ENCODE results near the gene SMIM9. TPM values are rescaled to one million over a fixed set of nuclear protein-coding genes. Genes with fewer than 3 reads are reported as not detected.

SMIM9 gene
- not detected in 2 replicates for total RNA-seq

DNA sequence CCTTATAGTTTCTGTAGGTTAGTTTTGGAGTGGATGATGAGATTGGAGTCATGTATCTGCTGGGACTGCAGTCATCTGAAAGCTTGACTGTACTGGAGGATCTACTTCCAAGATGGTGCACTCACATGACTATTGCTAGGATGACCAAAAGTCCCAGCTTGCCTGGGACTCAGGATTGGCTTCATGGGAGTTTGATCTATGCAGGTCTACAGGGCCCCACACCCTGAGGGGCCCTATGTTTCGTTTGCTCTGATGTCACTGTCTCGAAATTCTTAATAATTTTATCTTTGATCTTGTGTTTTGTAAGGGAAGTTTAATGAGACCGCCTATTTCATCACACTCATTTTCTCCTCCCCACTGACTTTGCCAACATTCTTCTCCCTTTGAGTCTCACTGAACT is at the start of gene SMIM9:
TSS of gene SMIM9 (minus strand) at position 101 of the 400 bp plus-strand sequence. CDS start 3,806 bp downstream, outside the sequence.

DNA sequence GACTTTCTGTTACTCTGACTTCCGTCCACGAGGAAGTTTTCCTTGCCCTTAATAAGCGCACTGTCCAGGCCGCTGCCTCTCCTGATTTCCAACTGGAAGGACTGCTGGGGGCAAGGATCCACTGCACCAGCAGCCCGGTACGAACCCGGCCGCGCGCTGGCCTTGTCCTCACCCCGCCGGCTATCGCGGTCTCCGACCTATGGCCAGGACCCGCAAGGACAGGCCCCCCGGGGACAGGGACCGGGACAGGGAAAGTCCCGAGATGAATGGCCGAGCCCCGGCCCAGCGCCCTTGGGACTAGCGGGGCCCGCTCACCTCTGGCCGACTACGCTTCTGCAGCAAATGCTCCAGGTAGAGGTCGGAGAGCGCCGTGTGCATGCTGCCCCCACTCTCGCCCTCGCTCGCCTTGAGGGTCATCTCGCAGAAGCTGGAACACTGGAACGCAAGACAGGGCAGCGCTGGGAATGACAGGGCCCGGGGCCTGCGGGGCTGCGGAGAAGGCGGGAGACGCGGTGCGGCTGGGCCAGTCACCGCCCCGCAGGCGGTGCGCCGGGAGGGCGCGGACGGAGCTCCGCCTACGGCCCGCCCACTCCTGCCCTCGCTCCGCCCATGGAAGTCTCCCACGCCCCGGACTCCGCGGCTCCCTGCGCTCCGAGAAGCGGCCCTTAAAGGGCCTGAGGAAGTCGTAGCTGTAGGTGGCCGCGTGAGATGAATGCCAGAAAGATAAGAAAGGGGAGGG is 29.3 kb downstream of the SMIM9 start, which contains the start of gene MPP1:
TSS of gene MPP1 (minus strand) at position 529 of the 739 bp plus-strand sequence. CDS start at position 417, 112 bp downstream.

Other genes with a start within 250 kb of the SMIM9 start
- not detected in 2 replicates for gene CTAG1A, start 249.5 kb downstream of the SMIM9 start, total RNA-seq
- not detected in 2 replicates for gene CTAG1B, start 215.4 kb downstream of the SMIM9 start, total RNA-seq
- gene CTAG2, start 181.1 kb downstream of the SMIM9 start, total RNA-seq: 2.4 and 2.7 TPM in 2 replicates
- gene GAB3, start 83.6 kb downstream of the SMIM9 start, total RNA-seq: 0.30 and 0.84 TPM in 2 replicates
- 28.6 and 33.1 TPM in 2 replicates for gene DKC1, start 71.8 kb downstream of the SMIM9 start, total RNA-seq
- gene MPP1, start 29.2 kb downstream of the SMIM9 start, total RNA-seq: 25.7 and 27.6 TPM in 2 replicates
- gene F8A1, start 51.7 kb upstream of the SMIM9 start, total RNA-seq: 1.5 and 2.4 TPM in 2 replicates
- gene F8, start 188.1 kb upstream of the SMIM9 start, total RNA-seq: 1.0 TPM in 2 replicates
- gene FUNDC2, start 192.2 kb upstream of the SMIM9 start, total RNA-seq: 25.1 and 27.2 TPM in 2 replicates
- 12.6 and 16.6 TPM in 2 replicates for gene CMC4, start 236.5 kb upstream of the SMIM9 start, total RNA-seq
- 0.59 and 1.5 TPM in 2 replicates for gene MTCP1, start 236.5 kb upstream of the SMIM9 start, total RNA-seq
- 7.4 and 8.0 TPM in 2 replicates for gene BRCC3, start 236.8 kb upstream of the SMIM9 start, total RNA-seq